Trophoblast cell (in vitro differentiated cells and primary cell): Measurements from ENCODE around the gene PRKAG3.
"Not testable (repeated sequence)": the region's sequence is repeated elsewhere in the genome, so short reads cannot be mapped to it uniquely, and the experiment has no call there.

Experiments
- DNase-seq, 2 donors: peaks; one replicate each; pipeline ENCODE4 v3.0.0-alpha.2; 2016
- H2AFZ ChIP-seq: 2 replicates; pipeline ENCODE4 v1.6.1; 2013; ENCODE audit warnings: low read length, moderate library complexity, mild to moderate bottlenecking; ENCODE audit not compliant: insufficient read depth, poor library complexity
- H2AK5ac ChIP-seq: 2 replicates; pipeline ENCODE4 v1.6.1; 2013; ENCODE audit warnings: mild to moderate bottlenecking, low read length
- H2BK120ac ChIP-seq: 2 replicates; pipeline ENCODE4 v1.6.1; 2013; ENCODE audit warnings: low read length, mild to moderate bottlenecking, moderate library complexity; ENCODE audit not compliant: insufficient read depth, poor library complexity
- H2BK12ac ChIP-seq: 2 replicates; pipeline ENCODE4 v1.6.1; 2013; ENCODE audit warnings: mild to moderate bottlenecking, low read length, moderate library complexity
- H2BK5ac ChIP-seq: 2 replicates; pipeline ENCODE4 v1.6.1; 2013; ENCODE audit warnings: low read length, low read depth, moderate library complexity, mild to moderate bottlenecking; ENCODE audit not compliant: poor library complexity
- H3K14ac ChIP-seq: 2 replicates; pipeline ENCODE4 v1.6.1; 2013; ENCODE audit warnings: mild to moderate bottlenecking, low read length
- H3K18ac ChIP-seq: 2 replicates; pipeline ENCODE4 v1.6.1; 2013; ENCODE audit warnings: mild to moderate bottlenecking, low read length
- H3K23ac ChIP-seq: 2 replicates; pipeline ENCODE4 v1.6.1; 2013; ENCODE audit warnings: low read length
- H3K27ac ChIP-seq: 2 replicates; pipeline ENCODE4 v1.5.1; 2013; ENCODE audit warnings: low read depth, mild to moderate bottlenecking, inconsistent platforms, low read length, moderate library complexity
- H3K27me3 ChIP-seq: 2 replicates; pipeline ENCODE4 v1.6.1; 2013; ENCODE audit warnings: inconsistent platforms, mild to moderate bottlenecking, low read length, moderate library complexity; ENCODE audit not compliant: insufficient read depth
- H3K36me3 ChIP-seq, 2 experiments: 1 replicate in 1 of 2; 2 replicates in 1 of 2; pipeline ENCODE4 v1.6.1; 2013; ENCODE audit warnings: low read length in 2 of 2, mild to moderate bottlenecking in 2 of 2, moderate library complexity in 1 of 2; ENCODE audit not compliant: insufficient read depth in 2 of 2, control insufficient read depth in 1 of 2
- H3K4ac ChIP-seq: 2 replicates; pipeline ENCODE4 v1.6.1; 2013; ENCODE audit warnings: low read depth, mild to moderate bottlenecking, low read length, moderate library complexity
- H3K4me1 ChIP-seq, 2 experiments: 1 replicate in 1 of 2; 2 replicates in 1 of 2; pipeline ENCODE4 v1.6.1; 2013; ENCODE audit warnings: low read length in 2 of 2, mild to moderate bottlenecking in 2 of 2, moderate library complexity in 1 of 2; ENCODE audit not compliant: insufficient read depth in 2 of 2, control insufficient read depth in 1 of 2
- H3K4me2 ChIP-seq: 2 replicates; pipeline ENCODE4 v1.6.1; 2013; ENCODE audit warnings: inconsistent platforms, mild to moderate bottlenecking, low read length, moderate library complexity
- H3K4me3 ChIP-seq: 2 replicates; pipeline ENCODE4 v1.5.1; 2013; ENCODE audit warnings: mild to moderate bottlenecking, low read depth, low read length, inconsistent platforms
- H3K79me1 ChIP-seq: one replicate; pipeline ENCODE4 v1.6.1; 2013; ENCODE audit warnings: low read length
- H3K79me2 ChIP-seq: 2 replicates; pipeline ENCODE4 v1.6.1; 2013; ENCODE audit warnings: low read length, mild to moderate bottlenecking; ENCODE audit not compliant: control insufficient read depth, insufficient read depth, poor library complexity
- H3K9ac ChIP-seq: 2 replicates; pipeline ENCODE4 v1.6.1; 2013; ENCODE audit warnings: mild to moderate bottlenecking, low read length
- H3K9me3 ChIP-seq: 2 replicates; pipeline ENCODE4 v1.6.1; 2013; ENCODE audit warnings: low read depth, mild to moderate bottlenecking, control low read depth, inconsistent platforms, low read length; ENCODE audit not compliant: insufficient read depth
- H4K12ac ChIP-seq: 2 replicates; pipeline ENCODE4 v1.6.1; 2013; ENCODE audit warnings: low read depth, mild to moderate bottlenecking, low read length, moderate library complexity
- H4K8ac ChIP-seq: 2 replicates; pipeline ENCODE4 v1.6.1; 2013; ENCODE audit warnings: low read depth, mild to moderate bottlenecking, low read length, moderate library complexity
- H4K91ac ChIP-seq: one replicate; pipeline ENCODE4 v1.6.1; 2013; ENCODE audit warnings: low read depth, mild to moderate bottlenecking, low read length, moderate library complexity
- WGBS: extraction: QIAGEN DNeasy Blood & Tissue Kit; methylation state at CpG from one replicate; pipeline ENCODE4 v1.1.7; 2013; ENCODE audit warnings: missing lambda C conversion rate; ENCODE audit not compliant: insufficient read length, insufficient coverage; ENCODE audit errors: extremely low coverage; 5-methylcytosine and 5-hydroxymethylcytosine counted together

PRKAG3 gene

DNA sequence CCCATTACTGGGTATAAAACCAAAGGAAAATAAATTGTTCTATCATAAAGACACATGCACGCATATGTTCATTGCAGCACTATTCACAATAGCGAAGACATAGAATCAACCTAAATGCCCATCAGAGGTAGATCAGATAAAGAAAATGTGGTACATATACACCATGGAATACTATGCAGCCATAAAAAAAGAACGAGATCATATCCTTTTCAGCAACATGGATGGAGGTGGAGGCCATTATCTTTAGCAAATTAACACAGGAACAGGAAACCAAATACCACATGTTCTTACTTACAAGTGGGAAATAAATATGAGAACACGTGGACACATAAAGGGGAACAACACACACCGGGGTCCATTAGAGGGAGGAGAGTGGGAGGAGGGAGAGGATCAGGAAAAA is 12.7 kb upstream of the PRKAG3 start:
- H3K9ac ChIP-seq, H3K23ac ChIP-seq, H4K8ac ChIP-seq, H2BK120ac ChIP-seq, H2BK12ac ChIP-seq, H3K4me3 ChIP-seq, H4K12ac ChIP-seq, H3K36me3 ChIP-seq, DNase-seq, H2AK5ac ChIP-seq, H3K9me3 ChIP-seq, H4K91ac ChIP-seq, H3K14ac ChIP-seq, H3K27ac ChIP-seq, H3K18ac ChIP-seq, H2BK5ac ChIP-seq, H2AFZ ChIP-seq, H3K4ac ChIP-seq, H3K27me3 ChIP-seq, H3K79me1 ChIP-seq, H3K4me2 ChIP-seq, H3K79me2 ChIP-seq, H3K4me1 ChIP-seq: not testable (repeated sequence)
- no CpG with 5 or more reads among the region's 5 CpGs for WGBS

DNA sequence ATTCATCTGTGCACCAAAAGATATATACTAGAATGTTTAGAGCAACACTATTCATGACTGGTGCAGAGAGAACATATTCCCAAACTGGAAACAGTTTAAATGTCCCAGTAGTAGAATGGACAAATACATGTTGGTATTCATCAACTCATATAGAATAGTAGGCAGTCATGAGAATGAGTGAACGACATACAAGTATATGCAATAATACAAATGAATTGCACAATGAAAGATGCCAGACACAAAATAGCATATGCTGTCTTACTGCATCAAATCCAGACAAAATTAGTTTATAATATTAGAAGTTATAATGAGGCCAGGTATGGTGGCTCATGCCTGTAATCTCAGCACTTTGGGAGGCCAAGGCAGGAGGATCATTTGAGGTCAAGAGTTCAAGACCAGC is 8.3 kb upstream of the PRKAG3 start:
- Histone ChIP-seq H3K9me3 (no peaks in the 10 kb centered on the region), H4K91ac (no peak overlapping the region), H2AK5ac (no peak overlapping the region), H4K8ac (no peak overlapping the region), H3K79me2 (no peaks in the 10 kb centered on the region), H3K4me2 (no peak overlapping the region), H2BK120ac (no peak overlapping the region), H3K27me3 (no peaks in the 10 kb centered on the region), H2AFZ (no peak overlapping the region), H2BK12ac (no peak overlapping the region), H2BK5ac (no peak overlapping the region), H3K27ac (no peak overlapping the region), H3K4ac (no peak overlapping the region), H3K36me3 (peaks cover 0 to 2% of the 10 kb centered on the region in 2 experiments), H3K9ac (no peak overlapping the region), H3K4me1 (no peaks in the 10 kb centered on the region), H3K79me1 (no peaks in the 10 kb centered on the region), H4K12ac (no peak overlapping the region), H3K4me3 (no peak overlapping the region), H3K14ac (no peak overlapping the region), H3K18ac (no peak overlapping the region), H3K23ac (no peak overlapping the region)
- no peak for DNase-seq
- no CpG with 5 or more reads among the region's 1 CpG for WGBS

DNA sequence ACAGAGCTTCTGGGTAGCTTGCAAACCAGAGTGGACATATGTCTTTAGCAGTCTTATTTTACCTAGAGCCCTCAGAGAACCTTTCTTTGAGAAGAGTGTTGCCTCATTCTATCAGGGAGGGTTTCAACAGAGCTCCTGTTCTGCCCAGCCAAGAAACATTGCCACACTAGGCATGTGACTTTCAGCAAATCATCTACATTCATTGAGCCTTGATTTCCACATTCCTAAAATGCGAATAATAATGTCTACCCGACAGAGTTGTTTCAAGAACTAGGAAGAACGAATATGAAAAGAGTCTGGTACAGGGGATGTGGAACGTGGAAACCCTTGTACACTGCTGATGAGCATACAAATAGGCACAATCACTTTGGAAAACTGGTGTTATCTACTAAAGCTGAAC is 7.8 kb upstream of the PRKAG3 start:
- H3K18ac ChIP-seq, result no peak overlapping the region
- H2BK120ac ChIP-seq, result no peak overlapping the region
- H3K79me2 ChIP-seq, result no peaks in the 10 kb centered on the region
- H4K8ac ChIP-seq, result no peak overlapping the region
- no peak overlapping the region for H3K4me2 ChIP-seq
- no peak for DNase-seq
- no peak overlapping the region for H3K4me3 ChIP-seq
- H3K79me1 ChIP-seq, result no peaks in the 10 kb centered on the region
- H3K9me3 ChIP-seq, result no peaks in the 10 kb centered on the region
- no peak overlapping the region for H3K4ac ChIP-seq
- H2BK5ac ChIP-seq, result no peak overlapping the region
- no peaks in the 10 kb centered on the region for H3K27me3 ChIP-seq
- H3K36me3 ChIP-seq, result no peaks in the 10 kb centered on the region
- no peak overlapping the region for H2BK12ac ChIP-seq
- H3K27ac ChIP-seq, result no peak overlapping the region
- H2AK5ac ChIP-seq, result no peak overlapping the region
- H3K9ac ChIP-seq, result no peak overlapping the region
- no peak overlapping the region for H2AFZ ChIP-seq
- no peak overlapping the region for H3K23ac ChIP-seq
- no peak overlapping the region for H4K91ac ChIP-seq
- WGBS, result no CpG with 5 or more reads among the region's 4 CpGs
- H3K4me1 ChIP-seq, result no peaks in the 10 kb centered on the region
- H4K12ac ChIP-seq, result no peak overlapping the region
- no peak overlapping the region for H3K14ac ChIP-seq

DNA sequence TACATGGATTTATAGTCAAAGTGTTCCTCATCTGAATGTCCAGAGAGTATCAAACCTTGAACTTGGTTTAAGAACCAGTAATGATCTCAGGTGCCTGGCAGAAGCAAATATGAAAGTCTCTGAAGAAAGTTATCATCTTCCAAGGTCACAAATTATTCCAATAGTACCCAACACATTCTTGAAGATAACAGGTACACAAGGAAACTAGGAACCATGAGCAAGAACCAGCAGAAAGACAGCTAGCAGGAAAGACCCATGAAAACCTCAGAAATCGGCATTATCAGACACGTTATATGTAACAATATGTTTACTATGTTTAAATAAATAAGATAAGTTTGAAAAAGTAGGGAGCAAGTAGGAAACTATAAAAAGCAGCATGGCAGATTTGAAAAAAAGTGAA is 5.9 kb upstream of the PRKAG3 start:
- no peak overlapping the region for H3K18ac ChIP-seq
- H3K4ac ChIP-seq, result no peak overlapping the region
- no peak overlapping the region for H4K12ac ChIP-seq
- no peaks in the 10 kb centered on the region for H3K9me3 ChIP-seq
- no peak overlapping the region for H4K91ac ChIP-seq
- no peak overlapping the region for H2AK5ac ChIP-seq
- no peak overlapping the region for H4K8ac ChIP-seq
- no peaks in the 10 kb centered on the region for H3K27me3 ChIP-seq
- DNase-seq, result no peak
- no peak overlapping the region for H3K4me3 ChIP-seq
- no peaks in the 10 kb centered on the region for H3K79me2 ChIP-seq
- H2BK5ac ChIP-seq, result no peak overlapping the region
- H3K9ac ChIP-seq, result no peak overlapping the region
- no peak overlapping the region for H3K23ac ChIP-seq
- H3K36me3 ChIP-seq, result no peaks in the 10 kb centered on the region
- no peak overlapping the region for H2BK120ac ChIP-seq
- no peak overlapping the region for H3K27ac ChIP-seq
- no peak overlapping the region for H3K4me2 ChIP-seq
- H3K4me1 ChIP-seq, result no peaks in the 10 kb centered on the region
- H3K14ac ChIP-seq, result no peak overlapping the region
- no peak overlapping the region for H2BK12ac ChIP-seq
- WGBS, result no CpG with 5 or more reads among the region's 2 CpGs
- no peak overlapping the region for H2AFZ ChIP-seq
- no peaks in the 10 kb centered on the region for H3K79me1 ChIP-seq
